IMR-90 (cell line): ENCODE results near the gene CRB1. TPM values are rescaled to one million over a fixed set of nuclear protein-coding genes. Genes with fewer than 3 reads are reported as not detected.

Experiments used
- ATAC-seq: fragments of 200-7000 bp; cut with Tn5 transposase; 2 replicates; pipeline ENCODE4 v1.9.1; 2020; ENCODE audit warnings: low read depth, mild to moderate bottlenecking, moderate library complexity
- BruUV-seq: library from RNA; stranded (reverse); fragments of 400-500 nt; replicated peaks from 2 replicates; lab custom pipeline; 2021; lab: Mats Ljungman, UMichigan
- CTCF ChIA-PET: fragments of 300-600 bp; formaldehyde crosslinking; extraction: SDS; loops from one replicate; lab custom pipeline; 2021; ENCODE audit warnings: antibody characterized with exemption; lab: Yijun Ruan, JAX
- POLR2A ChIA-PET: fragments of 300-600 bp; sonication (Branson Sonifier 250); formaldehyde crosslinking; loops from one replicate; lab custom pipeline; 2022; ENCODE audit warnings: antibody characterized with exemption; ENCODE audit not compliant: unreplicated experiment; lab: Charles Lee
- DNase-seq: peaks from one replicate; pipeline ENCODE4 v3.0.0; 2013
- H2AFZ ChIP-seq: replicated peaks from 2 replicates; pipeline ENCODE3; 2013; ENCODE audit warnings: low read length, mild to moderate bottlenecking; ENCODE audit not compliant: poor library complexity
- H2AK5ac ChIP-seq: 2 replicates; pipeline ENCODE4 v1.6.1; 2013; ENCODE audit warnings: low read depth, low read length, inconsistent platforms
- H2AK9ac ChIP-seq: replicated peaks from 2 replicates; pipeline ENCODE3; 2013; ENCODE audit warnings: mild to moderate bottlenecking, low read depth, low read length, moderate library complexity; ENCODE audit not compliant: poor library complexity
- H2BK120ac ChIP-seq: 2 replicates; pipeline ENCODE4 v1.6.1; 2013; ENCODE audit warnings: low read depth, low read length, inconsistent platforms
- H2BK15ac ChIP-seq: 3 replicates; pipeline ENCODE4 v1.6.1; 2013; ENCODE audit warnings: low read depth, low read length, inconsistent platforms
- H2BK20ac ChIP-seq: 2 replicates; pipeline ENCODE4 v1.6.1; 2013; ENCODE audit warnings: low read depth, mild to moderate bottlenecking, inconsistent platforms, low read length, moderate library complexity
- H2BK5ac ChIP-seq: 2 replicates; pipeline ENCODE4 v1.6.1; 2013; ENCODE audit warnings: mild to moderate bottlenecking, low read depth, low read length, inconsistent platforms; ENCODE audit not compliant: poor library complexity, severe bottlenecking
- H3K14ac ChIP-seq: replicated peaks from 2 replicates; pipeline ENCODE4 v1.6.1; 2013; ENCODE audit warnings: low read depth, low read length, inconsistent platforms
- H3K18ac ChIP-seq: 2 replicates; pipeline ENCODE4 v1.6.1; 2013; ENCODE audit warnings: low read depth, low read length, control low read depth
- H3K23ac ChIP-seq: 2 replicates; pipeline ENCODE4 v1.6.1; 2013; ENCODE audit warnings: low read depth, low read length, inconsistent platforms
- H3K27ac ChIP-seq: 2 replicates; pipeline ENCODE4 v1.5.1; 2013; ENCODE audit warnings: mild to moderate bottlenecking, control low read depth, low read length; ENCODE audit not compliant: insufficient read depth
- H3K27me3 ChIP-seq: 2 replicates; pipeline ENCODE4 v1.6.1; 2013; ENCODE audit warnings: low read length; ENCODE audit not compliant: control insufficient read depth, insufficient read depth
- H3K36me3 ChIP-seq: 2 replicates; pipeline ENCODE4 v1.6.1; 2013; ENCODE audit warnings: low read length, mixed read lengths; ENCODE audit not compliant: control insufficient read depth, insufficient read depth
- H3K4ac ChIP-seq: 2 replicates; pipeline ENCODE4 v1.6.1; 2013; ENCODE audit warnings: low read depth, low read length, inconsistent platforms
- H3K4me1 ChIP-seq: 2 replicates; pipeline ENCODE4 v1.6.1; 2013; ENCODE audit warnings: low read length, mixed read lengths; ENCODE audit not compliant: control insufficient read depth, insufficient read depth
- H3K4me2 ChIP-seq: 2 replicates; pipeline ENCODE4 v1.6.1; 2013; ENCODE audit warnings: low read depth, mild to moderate bottlenecking, control low read depth, low read length, moderate library complexity
- H3K4me3 ChIP-seq: 2 replicates; pipeline ENCODE4 v1.5.1; 2013; ENCODE audit warnings: low read depth, mild to moderate bottlenecking, control low read depth, low read length, moderate library complexity; ENCODE audit not compliant: insufficient read depth
- H3K56ac ChIP-seq: 2 replicates; pipeline ENCODE4 v1.6.1; 2013; ENCODE audit warnings: low read length, inconsistent platforms; ENCODE audit not compliant: insufficient read depth; ENCODE audit errors: extremely low read depth
- H3K79me1 ChIP-seq, 2 experiments: 2 replicates each; pipeline ENCODE4 v1.6.1; 2013; ENCODE audit warnings: low read length in 2 of 2, inconsistent platforms in 1 of 2, low read depth in 1 of 2
- H3K9ac ChIP-seq: 2 replicates; pipeline ENCODE4 v1.6.1; 2013; ENCODE audit warnings: low read depth, low read length, control low read depth
- H3K9me1 ChIP-seq: 2 replicates; pipeline ENCODE4 v1.6.1; 2013; ENCODE audit warnings: low read length, inconsistent platforms; ENCODE audit not compliant: insufficient read depth
- H3K9me3 ChIP-seq: 2 replicates; pipeline ENCODE4 v1.6.1; 2013; ENCODE audit warnings: low read length; ENCODE audit not compliant: control insufficient read depth, insufficient read depth
- H4K20me1 ChIP-seq: 2 replicates; pipeline ENCODE4 v1.6.1; 2013; ENCODE audit warnings: low read length, inconsistent platforms; ENCODE audit not compliant: insufficient read depth
- H4K5ac ChIP-seq: 2 replicates; pipeline ENCODE4 v1.6.1; 2013; ENCODE audit warnings: mild to moderate bottlenecking, low read depth, low read length, control low read depth
- H4K8ac ChIP-seq, 2 experiments: 2 replicates each; pipeline ENCODE4 v1.6.1; 2013; ENCODE audit warnings: low read depth in 2 of 2, low read length in 2 of 2, control low read depth in 1 of 2, inconsistent platforms in 1 of 2
- H4K91ac ChIP-seq: 2 replicates; pipeline ENCODE4 v1.6.1; 2013; ENCODE audit warnings: low read depth, low read length, inconsistent platforms; ENCODE audit not compliant: insufficient read depth
- CEBPB ChIP-seq: IDR thresholded peaks from 2 replicates; pipeline ENCODE4 v1.6.1; 2012; ENCODE audit warnings: low read depth, low read length, improper control_type of control experiment
- CHD1 ChIP-seq: IDR thresholded peaks from 2 replicates; pipeline ENCODE4 v1.6.1; 2012; ENCODE audit warnings: low read depth, low read length, improper control_type of control experiment
- MAZ ChIP-seq: IDR thresholded peaks from 2 replicates; pipeline ENCODE4 v1.6.1; 2012; ENCODE audit warnings: low read depth, mild to moderate bottlenecking, low read length, improper control_type of control experiment, moderate library complexity, borderline replicate concordance
- MXI1 ChIP-seq: IDR thresholded peaks from 2 replicates; pipeline ENCODE4 v1.6.1; 2012; ENCODE audit warnings: low read depth, mild to moderate bottlenecking, low read length, moderate library complexity, borderline replicate concordance
- NFE2L2 ChIP-seq: fragments of 150-350 bp; IDR thresholded peaks from 2 replicates; pipeline ENCODE4 v1.6.1; 2016; ENCODE audit warnings: low read depth, mild to moderate bottlenecking, low read length
- RAD21 ChIP-seq: IDR thresholded peaks from 2 replicates; pipeline ENCODE4 v1.6.1; 2012; ENCODE audit warnings: low read length, improper control_type of control experiment
- RCOR1 ChIP-seq: IDR thresholded peaks from 2 replicates; pipeline ENCODE4 v1.6.1; 2012; ENCODE audit warnings: mild to moderate bottlenecking, low read length, improper control_type of control experiment; ENCODE audit not compliant: insufficient replicate concordance
- SMC3 ChIP-seq: fragments of 150-350 bp; IDR thresholded peaks from 2 replicates; pipeline ENCODE4 v1.6.1; 2016; ENCODE audit warnings: low read depth, mild to moderate bottlenecking, antibody characterized with exemption, low read length, moderate library complexity
- WGBS, 2 experiments: methylation state at CpG; one replicate each; pipeline versions ENCODE4 v1.1.5 to v1.1.7; 2013; ENCODE audit warnings: missing lambda C conversion rate in 2 of 2; ENCODE audit not compliant: insufficient read length in 1 of 2; ENCODE audit errors: extremely low coverage in 2 of 2; 5-methylcytosine and 5-hydroxymethylcytosine counted together
- dilution Hi-C: fragments of 300-500 bp; cut with HindIII; formaldehyde crosslinking; loops from one replicate; pipeline ENCODE4 v1.14.3; 2018; ENCODE audit warnings: low sequenced_read_pairs; ENCODE audit not compliant: unreplicated experiment
- in situ Hi-C: fragments of 300-500 bp; cut with MboI; formaldehyde crosslinking; loops from 3 replicates; pipeline ENCODE4 v1.14.3; 2019; ENCODE audit warnings: low sequenced_read_pairs, inconsistent platforms, mixed read lengths
- intact Hi-C: fragments of 100-400 bp; cut with micrococcal nuclease; formaldehyde crosslinking; loops from 2 replicates; pipeline ENCODE4 v1.10.0; 2022
- polyA plus RNA-seq, 3 experiments: library from polyadenylated mRNA; depleted of rRNA; stranded (reverse); fragments of >200 nt; gene quantifications; 2 replicates each; pipeline ENCODE4 v1.2.3, GENCODE V29; 2012; ENCODE audit warnings: low replicate concordance in 1 of 3
- total RNA-seq: library from RNA; depleted of rRNA; stranded (reverse); fragments of >200 nt; gene quantifications from 2 replicates; pipeline ENCODE4 v1.2.3, GENCODE V29; 2012
- TF ChIP-seq, protein P1 (sequence below): fragments of 150-350 bp; IDR thresholded peaks from 2 replicates; pipeline ENCODE4 v1.6.1; 2017; ENCODE audit warnings: mild to moderate bottlenecking, antibody characterized with exemption, low read length, low read depth
- TF ChIP-seq, protein P2 (sequence below): conservative IDR thresholded peaks from 2 replicates; pipeline ENCODE4 v1.5.1; 2012; ENCODE audit warnings: mild to moderate bottlenecking, low read depth, low read length, improper control_type of control experiment

The CRB1 gene
- total and polyA plus RNA-seq, 2 of the 4 experiments (the other 2 are of a cell fraction) = not detected

DNA sequence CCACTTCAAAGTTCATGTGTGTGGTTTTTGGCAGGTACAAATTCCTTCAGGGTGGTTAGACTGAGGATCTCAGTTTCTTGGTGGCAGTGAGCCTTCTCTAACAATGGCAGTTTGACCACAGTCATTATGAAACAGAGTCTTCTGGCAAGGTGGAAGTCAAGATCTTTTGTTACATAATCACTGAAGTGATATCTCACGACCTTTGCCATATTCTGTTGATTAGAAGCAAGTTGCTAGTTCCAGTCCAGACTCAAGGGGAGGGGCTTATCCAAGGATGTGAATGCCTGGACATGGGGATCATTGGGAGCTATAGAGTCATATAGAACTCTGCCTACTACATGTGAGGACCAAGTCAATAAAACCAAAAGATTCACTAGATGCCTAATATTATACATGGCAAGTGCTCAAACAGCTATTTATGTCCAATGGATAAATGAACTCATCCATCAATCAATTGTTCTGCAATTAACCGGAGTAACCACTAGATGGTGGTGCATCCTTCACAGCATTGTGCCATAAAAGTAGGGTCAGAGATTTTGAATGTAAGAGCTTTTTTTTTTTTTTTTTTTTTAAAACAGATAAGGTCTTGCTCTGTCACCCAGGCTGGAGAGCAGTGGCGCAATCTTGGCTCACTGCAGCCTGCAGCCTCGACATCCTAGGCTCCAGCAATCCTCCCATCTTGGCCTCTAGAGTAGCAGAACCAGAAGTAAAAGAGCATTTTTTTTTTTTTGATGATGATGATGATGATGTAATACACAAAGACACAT lies 131.9 kb downstream of the CRB1 start:
- no peaks in the 10 kb centered on the region for H3K36me3 ChIP-seq
- no peak overlapping the region for H2BK20ac ChIP-seq
- TF ChIP-seq CHD1 = no peak
- TF ChIP-seq SMC3 = peak; percentile 38; the same call in 1 of the 2 replicates
- no peak for TF ChIP-seq NFE2L2
- TF ChIP-seq RAD21 = peak; percentile 51
- no peak for TF ChIP-seq RCOR1
- no peak for TF ChIP-seq MAZ
- TF ChIP-seq CEBPB = peak; percentile 68
- TF ChIP-seq MXI1 = no peak
- TF ChIP-seq, protein P1, sequence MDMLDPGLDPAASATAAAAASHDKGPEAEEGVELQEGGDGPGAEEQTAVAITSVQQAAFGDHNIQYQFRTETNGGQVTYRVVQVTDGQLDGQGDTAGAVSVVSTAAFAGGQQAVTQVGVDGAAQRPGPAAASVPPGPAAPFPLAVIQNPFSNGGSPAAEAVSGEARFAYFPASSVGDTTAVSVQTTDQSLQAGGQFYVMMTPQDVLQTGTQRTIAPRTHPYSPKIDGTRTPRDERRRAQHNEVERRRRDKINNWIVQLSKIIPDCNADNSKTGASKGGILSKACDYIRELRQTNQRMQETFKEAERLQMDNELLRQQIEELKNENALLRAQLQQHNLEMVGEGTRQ = no peak
- TF ChIP-seq, protein P2, sequence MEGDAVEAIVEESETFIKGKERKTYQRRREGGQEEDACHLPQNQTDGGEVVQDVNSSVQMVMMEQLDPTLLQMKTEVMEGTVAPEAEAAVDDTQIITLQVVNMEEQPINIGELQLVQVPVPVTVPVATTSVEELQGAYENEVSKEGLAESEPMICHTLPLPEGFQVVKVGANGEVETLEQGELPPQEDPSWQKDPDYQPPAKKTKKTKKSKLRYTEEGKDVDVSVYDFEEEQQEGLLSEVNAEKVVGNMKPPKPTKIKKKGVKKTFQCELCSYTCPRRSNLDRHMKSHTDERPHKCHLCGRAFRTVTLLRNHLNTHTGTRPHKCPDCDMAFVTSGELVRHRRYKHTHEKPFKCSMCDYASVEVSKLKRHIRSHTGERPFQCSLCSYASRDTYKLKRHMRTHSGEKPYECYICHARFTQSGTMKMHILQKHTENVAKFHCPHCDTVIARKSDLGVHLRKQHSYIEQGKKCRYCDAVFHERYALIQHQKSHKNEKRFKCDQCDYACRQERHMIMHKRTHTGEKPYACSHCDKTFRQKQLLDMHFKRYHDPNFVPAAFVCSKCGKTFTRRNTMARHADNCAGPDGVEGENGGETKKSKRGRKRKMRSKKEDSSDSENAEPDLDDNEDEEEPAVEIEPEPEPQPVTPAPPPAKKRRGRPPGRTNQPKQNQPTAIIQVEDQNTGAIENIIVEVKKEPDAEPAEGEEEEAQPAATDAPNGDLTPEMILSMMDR = peak; percentile 57
- no peak overlapping the region for H3K9ac ChIP-seq
- no peak overlapping the region for H3K4me2 ChIP-seq
- ChIA-PET CTCF (interaction anchor here (0.6 to 1.1 kb wide), 5 partner anchors 8 to 80 kb away, joined by 3 read pairs; no protein-coding TSS in a partner anchor), POLR2A (interaction anchor here (0.6 kb wide), 3 partner anchors 1087 to 1828 kb away, joined by 4 to 5 read pairs (median 4); no protein-coding TSS in a partner anchor)
- H3K4ac ChIP-seq = no peak overlapping the region
- H4K5ac ChIP-seq = no peak overlapping the region
- H4K8ac ChIP-seq = no peak overlapping the region
- no CpG with 5 or more reads among the region's 4 CpGs for WGBS, 2 experiments
- H2BK5ac ChIP-seq = no peak overlapping the region
- DNase-seq = peak; percentile 51
- peak; percentile 66 for ATAC-seq
- H2AK5ac ChIP-seq = no peak overlapping the region
- no peaks in the 10 kb centered on the region for H3K9me3 ChIP-seq
- H3K27ac ChIP-seq = no peak overlapping the region
- no peak overlapping the region for H2AFZ ChIP-seq
- in situ Hi-C loops = no loop called here
- intact Hi-C loops = loop anchor here (10.0 kb wide), 1 partner anchor 515 kb away; the partner anchor contains the start of gene LHX9
- no peak overlapping the region for H3K23ac ChIP-seq
- no peaks in the 10 kb centered on the region for H4K20me1 ChIP-seq
- dilution Hi-C loops = no loop called here
- H3K9me1 ChIP-seq = no peaks in the 10 kb centered on the region
- no peak overlapping the region for H3K18ac ChIP-seq
- H3K56ac ChIP-seq = no peak overlapping the region
- H2BK120ac ChIP-seq = no peak overlapping the region
- no peaks in the 10 kb centered on the region for H3K79me1 ChIP-seq
- H2BK15ac ChIP-seq = no peak overlapping the region
- H3K4me3 ChIP-seq = no peak overlapping the region
- H3K14ac ChIP-seq = no peak overlapping the region
- H3K27me3 ChIP-seq = no peaks in the 10 kb centered on the region; the same call in 1 of the 2 replicates
- BruUV-seq = no TSS peak
- H3K4me1 ChIP-seq = no peaks in the 10 kb centered on the region
- no peak overlapping the region for H4K91ac ChIP-seq
- H2AK9ac ChIP-seq = no peak overlapping the region
